Panc1 (cell line): ENCODE measurements around the gene PRR30.

Experiments
- CTCF ChIP-seq: fragments of 450-650 bp; IDR thresholded peaks from 2 replicates; pipeline ENCODE4 v1.5.1; 2017; ENCODE audit warnings: mild to moderate bottlenecking
- POLR2AphosphoS5 ChIP-seq: IDR thresholded peaks from 2 replicates; pipeline ENCODE4 v1.6.1; 2012; ENCODE audit warnings: mild to moderate bottlenecking, low read depth, low read length, moderate library complexity
- REST ChIP-seq, 2 experiments: IDR thresholded peaks; 2 replicates each; pipeline ENCODE4 v1.6.1; 2011 to 2012; ENCODE audit warnings: low read depth in 2 of 2, control low read depth in 1 of 2, low read length in 1 of 2, mild to moderate bottlenecking in 1 of 2, moderate library complexity in 1 of 2; ENCODE audit not compliant: insufficient read depth in 1 of 2
- TCF7L2 ChIP-seq: IDR thresholded peaks from 2 replicates; pipeline ENCODE4 v1.6.1; 2011; ENCODE audit warnings: mild to moderate bottlenecking, low read depth, low read length, inconsistent platforms

GRCh38 chr2:27185331-27186026, 46.3 kb upstream of the PRR30 start:
- TF ChIP-seq CTCF (no peak), REST (IDR thresholded peaks at IDR 0.05; ENCODE audit: insufficient read depth in 1 of 2, low read depth in 2 of 2, low read length in 1 of 2) (no peak), POLR2AphosphoS5 (no peak), TCF7L2 (no peak)
